Caco-2 (cell line): ENCODE measurements around the gene STPG1. TPM values are rescaled to one million over a fixed set of nuclear protein-coding genes. Genes with fewer than 3 reads are reported as not detected.

Source experiments
- BruUV-seq: library from RNA; stranded (reverse); fragments of 400-500 nt; replicated peaks from 2 replicates; lab custom pipeline; 2021; lab: Mats Ljungman, UMichigan
- CTCF ChIA-PET: fragments of 300-600 bp; sonication (Branson Sonifier 250); formaldehyde crosslinking; loops from one replicate; lab custom pipeline; 2022; ENCODE audit warnings: antibody characterized with exemption; lab: Charles Lee
- POLR2A ChIA-PET: fragments of 300-600 bp; sonication (Branson Sonifier 250); formaldehyde crosslinking; loops from one replicate; lab custom pipeline; 2022; ENCODE audit warnings: antibody characterized with exemption; lab: Charles Lee
- DNase-seq, 2 experiments: peaks; one replicate each; pipeline versions ENCODE4 v3.0.0 to v3.0.0-alpha.2; 2020 to 2022
- H3K27me3 ChIP-seq: replicated peaks from 2 replicates; pipeline ENCODE4 v1.6.0; 2011; ENCODE audit warnings: low read length; ENCODE audit not compliant: control insufficient read depth, insufficient read depth
- H3K36me3 ChIP-seq: 2 replicates; pipeline ENCODE4 v1.5.1; 2011; ENCODE audit warnings: low read length; ENCODE audit not compliant: control insufficient read depth, insufficient read depth
- H3K4me1 ChIP-seq: fragments of 250-450 bp; sonication (Bioruptor Pico); 2 replicates; pipeline ENCODE4 v1.5.1; 2020; ENCODE audit warnings: mild to moderate bottlenecking
- H3K4me3 ChIP-seq: 2 replicates; pipeline ENCODE4 v1.5.1; 2011; ENCODE audit warnings: low read depth, mild to moderate bottlenecking, control low read depth, low read length
- H3K9me3 ChIP-seq: fragments of 250-450 bp; sonication (Bioruptor Pico); 2 replicates; pipeline ENCODE4 v1.5.1; 2020; ENCODE audit warnings: mild to moderate bottlenecking, moderate library complexity
- H3K27ac Mint-ChIP-seq: one replicate; pipeline ENCODE4 v1.8.0; 2022; ENCODE audit warnings: mixed read lengths; ENCODE audit not compliant: unreplicated experiment
- H3K27me3 Mint-ChIP-seq: one replicate; pipeline ENCODE4 v1.8.0; 2022; ENCODE audit warnings: mixed read lengths; ENCODE audit not compliant: insufficient read depth, unreplicated experiment
- H3K36me3 Mint-ChIP-seq: one replicate; pipeline ENCODE4 v1.8.0; 2022; ENCODE audit warnings: mild to moderate bottlenecking, mixed read lengths; ENCODE audit not compliant: insufficient read depth, unreplicated experiment
- H3K4me1 Mint-ChIP-seq: one replicate; pipeline ENCODE4 v1.8.0; 2022; ENCODE audit warnings: low read depth, mixed read lengths; ENCODE audit not compliant: unreplicated experiment
- H3K4me3 Mint-ChIP-seq: one replicate; pipeline ENCODE4 v1.8.0; 2022; ENCODE audit warnings: mild to moderate bottlenecking, moderate library complexity, mixed read lengths; ENCODE audit not compliant: unreplicated experiment
- H3K9me3 Mint-ChIP-seq: one replicate; pipeline ENCODE4 v1.8.0; 2022; ENCODE audit warnings: mixed read lengths; ENCODE audit not compliant: unreplicated experiment
- CTCF ChIP-seq, 2 experiments: fragments of 200-600 bp in 1 of 2; IDR thresholded peaks; 1 replicate in 1 of 2; 2 replicates in 1 of 2; pipeline versions ENCODE4 v1.5.1 to v1.8.0; 2011 to 2022; ENCODE audit warnings: antibody characterized with exemption in 1 of 2, control low read depth in 1 of 2, inconsistent platforms in 1 of 2, low read depth in 1 of 2, low read length in 1 of 2, mild to moderate bottlenecking in 1 of 2, moderate library complexity in 1 of 2; ENCODE audit not compliant: insufficient read depth in 1 of 2, severe bottlenecking in 1 of 2, unreplicated experiment in 1 of 2
- intact Hi-C: fragments of 100-400 bp; cut with micrococcal nuclease; formaldehyde crosslinking; loops from one replicate; pipeline ENCODE4 v1.10.0; 2022; ENCODE audit not compliant: unreplicated experiment
- total RNA-seq: library from RNA; stranded (reverse); gene quantifications from 2 replicates; pipeline ENCODE4 v1.2.3, GENCODE V29; 2022

Gene STPG1
- total RNA-seq, 1 experiment from 2014 or later, result 8.6 TPM

DNA sequence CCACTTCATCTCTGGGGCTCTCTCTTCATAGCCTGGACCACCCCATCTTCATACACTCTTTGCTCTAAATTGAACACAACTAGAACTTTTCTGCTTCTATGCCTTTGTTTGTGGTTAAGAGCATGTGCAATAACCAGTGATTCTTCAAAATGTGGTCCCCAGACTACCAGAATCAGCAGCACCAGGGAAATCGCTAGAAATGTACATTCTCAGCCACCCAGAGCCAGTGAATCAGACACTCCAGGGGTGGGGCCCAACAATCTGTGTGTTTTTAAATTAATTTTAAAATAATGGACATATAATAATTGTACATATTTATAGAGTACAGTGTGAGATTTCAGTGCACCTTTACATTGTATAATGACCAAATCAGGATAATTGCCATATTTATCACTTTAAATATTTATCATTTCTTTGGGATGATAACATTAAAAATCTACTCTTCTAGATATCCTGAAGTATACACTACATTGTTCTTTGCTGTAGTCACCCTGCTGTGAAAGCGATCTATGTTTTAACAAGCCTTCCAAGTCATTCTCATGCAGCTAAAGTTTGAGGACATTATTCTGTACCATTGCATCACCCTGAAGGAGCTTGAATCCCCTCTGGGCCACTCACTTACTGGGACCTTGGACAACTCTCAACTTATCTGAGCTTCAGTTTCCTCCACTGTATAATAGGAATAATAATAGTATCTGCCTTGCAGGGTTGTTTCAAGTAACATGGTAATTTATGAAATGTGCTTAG, 83.6 kb downstream of the STPG1 start:
- Histone ChIP-seq H3K4me1 (no peaks in the 10 kb centered on the region), H3K27me3 (no peaks in the 10 kb centered on the region), H3K4me3 (no peak overlapping the region), H3K9me3 (no peaks in the 10 kb centered on the region), H3K36me3 (no peaks in the 10 kb centered on the region)
- H3K4me3 Mint-ChIP-seq, result no peak overlapping the region
- no peak for DNase-seq
- TF ChIP-seq CTCF (IDR thresholded peaks at IDR 0.05; ENCODE audit: insufficient read depth in 1 of 2, low read depth in 1 of 2, low read length in 1 of 2, severe bottlenecking in 1 of 2, unreplicated experiment in 1 of 2), result no peak
- no peaks in the 10 kb centered on the region for H3K36me3 Mint-ChIP-seq
- intact Hi-C loops, result no loop called here
- no peaks in the 10 kb centered on the region for H3K4me1 Mint-ChIP-seq
- H3K9me3 Mint-ChIP-seq, result no peaks in the 10 kb centered on the region
- ChIA-PET POLR2A (no interaction called here), CTCF (no interaction called here)
- H3K27me3 Mint-ChIP-seq, result no peaks in the 10 kb centered on the region
- no peak overlapping the region for H3K27ac Mint-ChIP-seq
- no TSS peak for BruUV-seq

- Histone ChIP-seq H3K36me3 (no peaks in the 10 kb centered on the region), H3K4me1 (no peaks in the 10 kb centered on the region), H3K9me3 (no peaks in the 10 kb centered on the region), H3K27me3 (no peaks in the 10 kb centered on the region), H3K4me3 (no peak overlapping the region)
- POLR2A ChIA-PET, result no interaction called here
- intact Hi-C loops, result no loop called here
- CTCF ChIA-PET, result no interaction called here
- Mint-ChIP-seq H3K9me3 (no peaks in the 10 kb centered on the region), H3K4me1 (no peaks in the 10 kb centered on the region), H3K36me3 (no peaks in the 10 kb centered on the region), H3K27ac (no peak overlapping the region), H3K4me3 (no peak overlapping the region), H3K27me3 (no peaks in the 10 kb centered on the region)
- DNase-seq, result no peak
- BruUV-seq, result no TSS peak
- no peak for TF ChIP-seq CTCF (IDR thresholded peaks at IDR 0.05; ENCODE audit: insufficient read depth in 1 of 2, low read depth in 1 of 2, low read length in 1 of 2, severe bottlenecking in 1 of 2, unreplicated experiment in 1 of 2)
These were observed 84.3 kb downstream of the STPG1 start for GRCh38 chr1:24329331-24329730.

DNA sequence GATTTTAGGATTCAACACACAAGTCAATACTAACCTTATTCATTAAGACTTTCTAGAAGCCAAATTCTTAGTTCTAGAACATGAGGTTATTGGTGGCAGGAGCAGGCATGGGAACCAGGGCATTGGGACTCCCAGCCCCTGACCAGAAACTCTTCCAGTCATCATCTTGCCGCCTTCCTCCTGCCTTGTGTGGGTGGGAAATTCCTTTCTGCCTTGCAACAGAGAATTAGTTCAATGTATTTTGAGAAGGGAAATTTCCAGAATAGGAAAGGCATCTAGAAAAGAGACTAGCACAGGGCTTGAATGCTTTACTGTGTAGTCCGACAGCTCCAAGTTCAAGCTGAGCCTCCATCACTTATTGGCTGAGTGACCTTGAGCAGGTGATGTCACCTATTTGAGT, 85.7 kb downstream of the STPG1 start:
- no peaks in the 10 kb centered on the region for H3K36me3 Mint-ChIP-seq
- BruUV-seq, result no TSS peak
- intact Hi-C loops, result no loop called here
- no peaks in the 10 kb centered on the region for H3K4me1 Mint-ChIP-seq
- TF ChIP-seq CTCF (IDR thresholded peaks at IDR 0.05; ENCODE audit: insufficient read depth in 1 of 2, low read depth in 1 of 2, low read length in 1 of 2, severe bottlenecking in 1 of 2, unreplicated experiment in 1 of 2), result no peak
- no peaks in the 10 kb centered on the region for H3K36me3 ChIP-seq
- no peaks in the 10 kb centered on the region for H3K9me3 ChIP-seq
- H3K4me3 Mint-ChIP-seq, result no peak overlapping the region
- CTCF ChIA-PET, result no interaction called here
- POLR2A ChIA-PET, result no interaction called here
- no peak overlapping the region for H3K27ac Mint-ChIP-seq
- no peaks in the 10 kb centered on the region for H3K27me3 Mint-ChIP-seq
- no peak overlapping the region for H3K4me3 ChIP-seq
- no peak for DNase-seq
- no peaks in the 10 kb centered on the region for H3K9me3 Mint-ChIP-seq
- no peaks in the 10 kb centered on the region; the same call in 1 of the 2 replicates for H3K4me1 ChIP-seq
- H3K27me3 ChIP-seq, result no peaks in the 10 kb centered on the region
